HG03097 (cell line): ENCODE measurements around the gene CLDN15.
"Not testable (repeated sequence)": the region's sequence is repeated elsewhere in the genome, so short reads cannot be mapped to it uniquely, and the experiment has no call there.

Source experiments
- ATAC-seq: cut with Tn5 transposase; IDR thresholded peaks from one replicate; pipeline ENCODE4 v1.9.1; 2021; ENCODE audit not compliant: unreplicated experiment, low FRiP score

The CLDN15 gene

GRCh38 chr7:101223528-101223927 is 14.1 kb downstream of the CLDN15 start:
- ATAC-seq, result no peak

- no peak for ATAC-seq
Measured at GRCh38 chr7:101222275-101222830, 15.2 kb downstream of the CLDN15 start.

- no peak for ATAC-seq
Measured at GRCh38 chr7:101220295-101220694, 17.3 kb downstream of the CLDN15 start.

GRCh38 chr7:101218236-101219125 is 19.1 kb downstream of the CLDN15 start:
- ATAC-seq, result no peak

- peak; percentile 54 for ATAC-seq
Measured at GRCh38 chr7:101217388-101218235, 20.0 kb downstream of the CLDN15 start, which contains the start of the genes PLOD3 and ZNHIT1. Gene PLOD3, minus strand, starts transcription at chr7:101217581. Its CDS starts 307 bp downstream, at chr7:101217274. Gene ZNHIT1, plus strand, starts transcription at chr7:101218165. Its CDS starts 31 bp downstream, at chr7:101218196.

GRCh38 chr7:101216860-101217387 is 20.7 kb downstream of the CLDN15 start:
- ATAC-seq, result peak; percentile 21

- no peak for ATAC-seq
Measured at GRCh38 chr7:101216001-101216859, 21.4 kb downstream of the CLDN15 start.

GRCh38 chr7:101212014-101212413 is 25.6 kb downstream of the CLDN15 start:
- ATAC-seq, result no peak

- ATAC-seq, result no peak
Measured at GRCh38 chr7:101211501-101211900, 26.1 kb downstream of the CLDN15 start.

GRCh38 chr7:101210143-101210542 is 27.5 kb downstream of the CLDN15 start:
- ATAC-seq, result no peak

- ATAC-seq, result no peak
Measured at GRCh38 chr7:101208794-101209193, 28.8 kb downstream of the CLDN15 start.

- ATAC-seq, result no peak
Measured at GRCh38 chr7:101207459-101207858, 30.1 kb downstream of the CLDN15 start.

GRCh38 chr7:101206665-101207042 is 30.9 kb downstream of the CLDN15 start:
- ATAC-seq, result no peak

GRCh38 chr7:101205901-101206664 is 31.5 kb downstream of the CLDN15 start:
- ATAC-seq, result no peak

GRCh38 chr7:101203740-101204738 is 33.6 kb downstream of the CLDN15 start:
- ATAC-seq, result not testable (repeated sequence)

- ATAC-seq, result no peak
Measured at GRCh38 chr7:101202603-101202918, 35.0 kb downstream of the CLDN15 start.

- ATAC-seq, result no peak
Measured at GRCh38 chr7:101201695-101202602, 35.7 kb downstream of the CLDN15 start.
